Hippocampal formation (tissue), 2 donors: Measurements from ENCODE around the gene TMX3.

Experiments used
- DNase-seq, 2 donors: peaks; one replicate each; lab custom pipeline; 2025; lab: John Stamatoyannopoulos, UW

Gene TMX3

GRCh38 chr18:68707646-68708045 is 7.3 kb downstream of the TMX3 start:
- no peak for DNase-seq

GRCh38 chr18:68705119-68705518 is 9.8 kb downstream of the TMX3 start:
- no peak for DNase-seq

- DNase-seq: no peak
These were observed 11.6 kb downstream of the TMX3 start for GRCh38 chr18:68703326-68703725.

GRCh38 chr18:68701353-68701752 is 13.6 kb downstream of the TMX3 start:
- no peak for DNase-seq

GRCh38 chr18:68699043-68699442 is 15.9 kb downstream of the TMX3 start:
- no peak for DNase-seq

- DNase-seq: no peak
These were observed 18.0 kb downstream of the TMX3 start for GRCh38 chr18:68696937-68697336.

GRCh38 chr18:68694316-68694715 is 20.6 kb downstream of the TMX3 start:
- DNase-seq: peak in 1 of 2 donors; percentile 34

GRCh38 chr18:68693091-68693815 is 21.7 kb downstream of the TMX3 start:
- no peak for DNase-seq

GRCh38 chr18:68679528-68679927 is 35.4 kb downstream of the TMX3 start:
- no peak for DNase-seq

GRCh38 chr18:68676913-68677312 is 38.0 kb downstream of the TMX3 start:
- no peak for DNase-seq

- DNase-seq: no peak
These were observed 47.8 kb downstream of the TMX3 start for GRCh38 chr18:68667121-68667520.

- DNase-seq: no peak
These were observed 48.5 kb downstream of the TMX3 start for GRCh38 chr18:68666381-68666780.

GRCh38 chr18:68665628-68666027 is 49.3 kb downstream of the TMX3 start:
- DNase-seq: no peak

GRCh38 chr18:68662754-68663153 is 52.2 kb downstream of the TMX3 start:
- no peak for DNase-seq

- peak in 1 of 2 donors; percentile 72 for DNase-seq
These were observed 54.3 kb downstream of the TMX3 start for GRCh38 chr18:68660354-68661183.

GRCh38 chr18:68648191-68648590 is 66.7 kb downstream of the TMX3 start:
- no peak for DNase-seq

GRCh38 chr18:68642003-68642402 is 72.9 kb downstream of the TMX3 start:
- no peak for DNase-seq

GRCh38 chr18:68640861-68641260 is 74.0 kb downstream of the TMX3 start:
- DNase-seq: no peak

GRCh38 chr18:68638613-68639012 is 76.3 kb downstream of the TMX3 start:
- no peak for DNase-seq

GRCh38 chr18:68627812-68628211 is 87.1 kb downstream of the TMX3 start:
- no peak for DNase-seq
